GM18505 (cell line): Measurements from ENCODE around the gene SSB.
"Not testable (repeated sequence)": the region's sequence is repeated elsewhere in the genome, so short reads cannot be mapped to it uniquely, and the experiment has no call there.

Experiments used
- ATAC-seq: cut with Tn5 transposase; IDR thresholded peaks from one replicate; pipeline ENCODE4 v1.9.1; 2021; ENCODE audit not compliant: unreplicated experiment
- POLR2A ChIP-seq: IDR thresholded peaks from 4 replicates; pipeline ENCODE4 v1.6.1; 2011; ENCODE audit warnings: borderline replicate concordance; ENCODE audit not compliant: insufficient read depth, insufficient read length; ENCODE audit errors: extremely low read depth

Gene SSB

GRCh38 chr2:169834401-169834800 lies 35.7 kb downstream of the SSB start:
- TF ChIP-seq POLR2A: no peak

DNA sequence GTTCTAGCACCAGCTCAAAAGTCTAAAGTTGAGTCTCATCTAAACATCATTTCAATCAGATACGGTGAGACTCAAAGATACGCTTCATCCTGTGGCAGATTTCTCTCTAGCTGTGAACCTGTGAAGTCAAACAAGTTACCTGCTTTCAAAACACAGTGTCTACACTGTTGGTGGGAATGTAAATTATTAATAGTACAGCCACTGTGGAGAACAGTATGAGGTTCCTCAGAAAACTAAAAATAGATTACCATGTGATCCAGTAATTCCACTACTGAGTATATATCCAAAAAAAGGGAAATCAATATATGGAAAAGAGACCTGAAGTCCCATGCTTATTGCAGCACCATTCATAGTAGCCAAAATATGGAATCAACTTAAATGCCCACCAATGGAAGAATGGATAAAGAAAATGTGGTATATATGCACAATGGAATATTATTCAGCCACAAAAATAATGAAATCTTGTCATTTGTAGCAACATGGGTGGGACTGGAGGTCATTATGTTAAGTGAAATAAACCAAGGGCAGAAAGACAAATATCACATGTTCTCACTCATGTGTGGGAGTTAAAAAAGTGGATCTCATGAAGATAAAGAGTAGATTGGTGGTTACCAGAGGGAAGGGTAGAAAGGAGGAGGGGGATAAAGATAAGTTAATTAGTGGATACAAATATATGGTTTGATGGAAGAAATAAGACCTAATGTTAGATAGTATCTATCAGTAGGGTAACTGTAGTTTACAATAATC lies 40.2 kb downstream of the SSB start:
- no peak for ATAC-seq
- no peak for TF ChIP-seq POLR2A

More at GRCh38 chr2:169834401-169834800, 35.7 kb downstream of the SSB start:
- ATAC-seq: no peak

DNA sequence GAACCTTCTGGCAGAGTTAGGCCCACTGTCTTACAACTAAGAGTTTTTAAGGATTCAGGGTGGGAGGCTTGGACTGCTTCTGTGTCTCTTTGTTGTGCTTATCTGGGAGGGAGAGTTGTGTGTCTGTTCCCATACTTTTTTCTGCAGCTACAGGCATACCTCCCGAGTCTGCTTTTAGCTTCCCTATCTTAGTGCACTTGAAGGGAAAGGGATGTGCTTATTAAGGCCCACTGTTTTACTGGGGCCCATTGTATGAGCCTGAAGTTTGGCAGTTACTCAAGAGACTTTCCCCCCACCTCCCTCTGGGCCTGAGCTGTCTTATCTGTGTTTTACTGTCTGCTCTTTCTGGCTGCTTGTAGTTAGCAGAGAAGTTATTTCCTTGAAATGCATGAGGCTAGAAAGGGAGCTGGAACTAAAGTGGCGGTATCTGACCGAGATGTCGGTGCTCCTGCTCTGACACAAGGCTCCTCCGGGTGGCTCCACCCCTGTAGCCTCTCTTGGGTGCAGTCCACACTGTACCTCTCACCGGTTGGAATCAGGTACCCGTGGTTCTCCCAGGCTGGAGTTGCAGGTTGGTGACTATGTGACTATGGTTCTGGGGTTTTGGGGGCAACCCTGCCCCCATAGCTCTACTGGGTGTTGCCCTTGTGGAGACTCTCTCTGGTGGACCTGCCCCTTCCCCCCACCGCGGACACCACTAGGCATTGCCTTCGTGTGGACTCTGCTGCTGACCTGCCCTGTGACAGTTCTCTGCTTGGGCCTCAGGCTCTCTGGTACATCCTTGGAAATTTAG lies 41.5 kb downstream of the SSB start:
- ATAC-seq: no peak
- no peak for TF ChIP-seq POLR2A

GRCh38 chr2:169840747-169841142 lies 42.1 kb downstream of the SSB start:
- TF ChIP-seq POLR2A: no peak

GRCh38 chr2:169841625-169842024 lies 43.0 kb downstream of the SSB start:
- not testable (repeated sequence) for ATAC-seq

More at GRCh38 chr2:169840747-169841142, 42.1 kb downstream of the SSB start:
- no peak for ATAC-seq

GRCh38 chr2:169845016-169845415 lies 46.3 kb downstream of the SSB start:
- no peak for ATAC-seq
- no peak for TF ChIP-seq POLR2A

DNA sequence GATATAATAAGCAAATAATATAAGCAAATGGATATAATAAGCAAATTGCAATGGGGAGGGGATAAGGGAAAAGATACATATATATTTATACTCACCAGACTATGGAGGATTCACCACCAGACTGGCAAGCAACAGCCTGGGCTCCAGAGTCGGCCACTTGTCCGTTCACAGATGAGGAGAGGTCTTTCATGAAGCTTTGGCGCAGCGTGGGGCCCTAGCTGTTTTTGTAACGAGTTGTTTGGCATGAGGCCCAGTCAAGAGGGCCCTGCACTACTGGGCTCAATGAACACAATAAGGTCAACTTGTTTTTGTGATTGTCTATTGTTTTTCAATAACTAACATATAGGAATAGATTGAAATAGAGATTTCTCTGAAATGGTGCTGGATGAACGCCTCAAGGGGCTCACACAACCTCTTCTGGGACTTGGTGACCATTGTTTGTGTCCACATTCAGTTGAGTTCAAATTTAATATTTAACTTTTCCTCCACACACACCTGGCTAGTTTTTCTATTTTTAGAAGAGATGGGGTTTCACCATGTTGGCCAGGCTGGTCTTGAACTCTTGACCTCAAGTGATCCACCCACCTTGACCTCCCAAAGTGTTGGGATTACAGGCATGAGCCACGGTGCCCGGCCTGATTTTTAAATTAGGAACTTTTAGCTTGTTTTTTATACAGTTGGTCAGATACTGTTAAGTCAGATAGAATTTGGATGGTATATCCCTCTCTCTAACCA lies 50.5 kb downstream of the SSB start:
- not testable (repeated sequence) for ATAC-seq

DNA sequence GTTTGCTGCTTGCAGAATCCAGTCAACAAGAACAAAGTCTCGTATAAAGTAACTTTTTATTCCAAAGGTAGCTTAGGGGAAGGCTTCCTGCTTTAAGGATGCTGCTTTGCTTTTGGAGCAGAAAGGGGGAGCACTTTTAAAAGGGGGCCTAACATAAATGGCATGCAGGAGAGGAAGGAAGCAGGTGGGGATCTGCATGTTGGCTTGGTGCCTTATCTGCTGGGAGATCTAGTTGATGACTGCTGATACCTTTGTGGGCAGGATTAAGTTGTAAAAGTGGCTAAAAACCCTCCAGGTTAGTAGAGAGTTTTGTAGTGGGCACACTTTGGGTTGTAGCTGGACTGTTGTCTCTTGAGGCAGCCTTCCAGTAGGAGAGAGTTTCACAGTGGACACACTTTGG lies 51.0 kb downstream of the SSB start:
- ATAC-seq: no peak
- no peak for TF ChIP-seq POLR2A

DNA sequence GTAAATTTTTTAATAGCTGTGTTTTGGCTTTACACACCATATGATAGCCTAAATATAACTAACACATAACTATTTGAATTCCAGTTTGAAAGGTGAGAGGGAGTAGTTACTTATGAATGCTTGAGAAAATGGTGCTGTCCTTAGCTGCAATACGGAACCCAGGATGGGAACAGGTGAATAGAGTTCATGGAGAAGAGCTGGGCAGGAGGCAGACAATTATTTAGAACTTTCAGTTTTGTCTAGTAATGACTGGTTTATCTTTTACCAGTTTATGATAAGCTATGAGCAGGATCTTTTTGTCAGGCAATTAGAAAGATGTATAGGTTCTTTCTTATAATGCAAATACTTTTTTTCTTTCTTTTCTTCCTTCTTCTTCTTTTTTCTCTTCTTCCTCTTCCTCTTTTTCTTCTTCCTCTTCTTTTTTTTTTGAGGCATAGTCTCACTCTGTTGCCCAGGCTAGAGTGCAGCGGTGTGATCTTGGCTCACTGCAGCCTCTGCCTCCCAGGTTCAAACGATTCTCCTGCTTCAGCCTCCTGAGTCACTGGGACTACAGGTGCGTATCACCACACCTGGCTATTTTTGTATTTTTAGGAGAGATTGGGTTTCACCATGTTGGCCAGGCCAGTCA lies 54.5 kb downstream of the SSB start:
- ATAC-seq: no peak
- no peak for TF ChIP-seq POLR2A

GRCh38 chr2:169855281-169856258 lies 56.9 kb downstream of the SSB start:
- ATAC-seq: not testable (repeated sequence)

DNA sequence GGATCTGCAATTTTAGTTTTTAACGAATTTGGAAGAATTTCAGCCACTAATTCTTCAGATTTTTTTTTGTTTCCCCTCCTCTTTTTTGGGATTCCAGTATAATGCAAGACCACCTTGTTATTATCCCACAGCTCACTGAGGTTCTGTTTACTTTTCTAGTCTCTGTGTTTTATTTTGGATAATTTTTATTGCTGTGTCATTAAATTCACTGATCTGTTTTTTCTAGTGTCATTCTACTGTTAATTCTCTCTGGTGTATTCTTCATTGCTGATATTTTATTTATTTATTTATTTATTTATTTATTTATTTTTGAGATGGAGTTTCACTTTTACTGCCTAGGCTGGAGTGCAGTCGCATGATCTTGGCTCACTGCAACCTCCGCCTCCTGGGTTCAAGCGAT lies 60.8 kb downstream of the SSB start:
- no peak for ATAC-seq
- TF ChIP-seq POLR2A: no peak

GRCh38 chr2:169860149-169860548 lies 61.5 kb downstream of the SSB start:
- TF ChIP-seq POLR2A: no peak
- no peak for ATAC-seq
